GM21390 (cell line): Measurements from ENCODE around the gene ITPRID2.
A peak's percentile ranks its signal among the peaks of the same experiment; 100 is the strongest.

Source experiments
- ATAC-seq: cut with Tn5 transposase; IDR thresholded peaks from one replicate; pipeline ENCODE4 v1.9.1; 2021; ENCODE audit not compliant: unreplicated experiment

The ITPRID2 gene

DNA sequence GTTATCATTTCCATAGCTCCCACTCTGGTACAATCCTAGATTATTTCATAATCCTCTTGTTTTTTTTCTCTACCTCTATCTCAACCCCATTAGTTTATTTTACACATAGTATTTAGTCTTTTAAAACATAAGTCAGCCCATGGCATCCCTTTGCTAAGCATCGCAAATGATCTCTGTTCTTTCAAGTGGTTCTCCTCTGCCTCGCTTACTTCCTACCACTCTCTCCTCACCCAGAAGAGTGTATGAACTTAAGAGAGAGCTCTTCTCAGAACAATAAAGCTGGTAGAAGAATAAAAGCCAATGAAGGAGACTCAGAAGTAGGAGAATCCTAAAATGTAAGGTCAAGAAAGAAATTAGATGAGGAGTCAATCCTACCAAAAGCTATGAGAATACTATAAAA, 12.2 kb upstream of the ITPRID2 start:
- ATAC-seq: no peak

DNA sequence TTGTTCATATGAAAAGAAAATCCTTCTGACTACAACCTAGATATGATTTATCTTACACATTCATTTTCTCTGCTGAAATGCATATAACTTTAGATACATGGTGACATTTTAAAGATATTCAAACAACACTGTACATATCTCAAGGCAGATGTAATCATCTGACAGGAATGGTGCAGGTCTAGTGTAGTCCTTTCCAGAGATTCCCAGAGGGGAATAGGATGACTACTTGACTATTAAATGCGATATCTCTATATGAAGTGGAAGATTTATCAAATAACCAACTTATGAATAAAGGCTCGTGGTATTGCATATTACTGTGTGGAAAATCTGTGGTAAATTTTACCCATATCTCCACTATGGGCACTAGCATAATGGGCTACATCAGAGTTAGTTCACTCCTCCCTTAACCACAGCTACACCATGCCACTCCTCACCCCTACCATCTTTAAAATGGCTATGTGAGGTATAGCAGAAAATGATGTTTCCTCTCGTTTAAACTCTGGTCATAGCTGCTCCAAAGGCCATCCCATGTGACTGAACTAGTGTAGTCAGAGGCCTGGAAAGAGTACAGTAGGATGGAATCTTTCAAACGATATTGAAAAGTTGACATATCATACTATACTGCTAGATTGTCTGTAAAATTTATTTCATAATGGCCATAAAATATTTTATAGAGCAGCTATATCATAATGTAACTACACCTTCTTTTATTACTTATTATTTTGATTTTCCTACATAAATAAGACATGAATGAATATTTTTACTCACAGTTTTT, 9.1 kb upstream of the ITPRID2 start:
- no peak for ATAC-seq

DNA sequence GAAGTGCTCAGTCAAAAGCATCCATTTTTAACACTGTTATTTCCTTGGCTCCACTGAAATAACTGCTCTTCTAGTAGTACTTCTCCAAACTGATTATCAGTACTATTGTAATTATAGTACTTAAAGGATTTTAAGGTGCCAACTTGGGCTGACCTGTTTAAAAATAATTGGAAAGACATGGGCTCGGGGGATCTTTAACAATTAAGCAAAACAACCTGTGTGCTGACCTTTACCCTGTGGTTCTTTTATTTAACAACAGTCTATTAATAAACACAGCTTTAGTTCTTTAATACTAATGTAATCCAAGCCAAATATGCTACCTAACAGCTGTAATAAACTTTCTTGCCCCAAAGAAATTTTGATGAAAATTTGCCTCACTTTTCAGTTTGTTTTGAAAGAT, 6.9 kb upstream of the ITPRID2 start:
- no peak for ATAC-seq

DNA sequence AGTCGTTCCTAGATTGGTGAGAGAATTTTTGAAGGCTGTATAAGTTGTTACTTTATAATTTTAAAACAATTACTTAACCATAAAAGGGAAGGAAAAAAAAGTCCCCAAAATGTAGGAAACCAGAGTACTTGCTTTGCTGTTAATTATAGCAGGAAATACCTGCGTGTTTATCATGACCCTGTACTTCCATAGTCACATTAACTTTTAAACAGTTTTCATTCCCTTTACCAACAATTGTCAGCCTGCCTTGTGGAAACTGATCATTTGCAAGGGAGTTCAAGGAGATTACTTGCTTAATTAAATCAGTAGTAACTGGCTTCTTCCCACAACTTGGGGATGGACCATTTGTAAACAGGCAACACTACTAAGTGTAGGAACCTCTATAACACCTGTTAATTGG, 6.4 kb upstream of the ITPRID2 start:
- ATAC-seq: no peak

DNA sequence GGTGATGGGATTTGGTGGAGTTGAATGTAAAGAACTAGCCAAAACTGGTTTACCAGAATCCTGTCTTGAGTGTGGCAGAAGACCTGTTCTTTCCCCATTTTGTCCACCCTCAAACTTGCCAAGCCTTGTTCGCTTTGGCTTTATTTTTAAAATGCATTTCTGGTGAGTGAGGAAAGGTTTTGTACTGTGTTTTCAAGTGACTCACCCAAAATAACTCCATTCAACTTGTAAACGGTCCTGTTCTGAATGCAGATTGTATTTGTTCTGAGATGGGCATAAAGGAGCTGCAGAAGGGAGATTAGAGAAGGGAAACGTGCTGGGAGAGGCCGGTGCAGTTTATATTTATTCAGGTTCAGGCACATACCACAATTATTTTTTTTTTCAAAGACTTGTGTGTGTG, 5.3 kb upstream of the ITPRID2 start:
- ATAC-seq: no peak

DNA sequence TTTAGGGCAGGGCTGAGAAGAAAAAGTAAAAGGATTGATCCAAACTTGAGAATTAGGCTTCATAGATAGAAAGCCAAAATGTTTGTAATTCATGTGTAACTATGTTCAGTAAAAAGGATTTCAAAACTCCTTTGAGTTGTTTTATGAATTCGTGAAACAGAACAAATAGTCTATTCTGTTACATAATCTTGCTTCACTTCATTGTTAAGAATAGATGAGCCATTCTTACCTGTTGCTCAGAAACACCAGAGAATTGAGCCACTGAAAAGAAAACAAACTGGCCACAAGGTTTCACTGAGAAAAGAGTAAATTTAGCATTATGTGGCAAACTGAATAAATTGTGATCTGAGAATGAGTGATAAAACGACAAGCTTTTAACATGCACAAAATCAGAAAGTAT, 4.5 kb upstream of the ITPRID2 start:
- no peak for ATAC-seq

DNA sequence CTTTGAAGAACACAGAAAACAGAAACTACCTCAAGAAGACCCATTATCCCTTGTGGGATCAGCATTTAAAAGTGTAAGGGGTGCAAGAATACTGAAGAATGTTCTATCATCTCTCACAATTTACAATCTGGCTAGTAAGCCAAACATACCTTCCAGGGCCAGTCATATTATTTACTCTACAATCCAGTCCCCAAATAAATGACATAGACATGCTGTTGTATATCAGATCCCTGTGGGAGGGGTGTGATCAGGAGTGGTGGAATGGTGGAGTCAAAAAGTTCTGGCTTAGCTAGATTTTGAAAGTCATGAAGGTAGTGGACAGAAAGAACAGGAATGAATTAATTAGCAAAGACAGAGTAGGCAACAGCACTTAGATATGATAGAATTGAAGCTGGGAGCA, 1.8 kb upstream of the ITPRID2 start:
- no peak for ATAC-seq

DNA sequence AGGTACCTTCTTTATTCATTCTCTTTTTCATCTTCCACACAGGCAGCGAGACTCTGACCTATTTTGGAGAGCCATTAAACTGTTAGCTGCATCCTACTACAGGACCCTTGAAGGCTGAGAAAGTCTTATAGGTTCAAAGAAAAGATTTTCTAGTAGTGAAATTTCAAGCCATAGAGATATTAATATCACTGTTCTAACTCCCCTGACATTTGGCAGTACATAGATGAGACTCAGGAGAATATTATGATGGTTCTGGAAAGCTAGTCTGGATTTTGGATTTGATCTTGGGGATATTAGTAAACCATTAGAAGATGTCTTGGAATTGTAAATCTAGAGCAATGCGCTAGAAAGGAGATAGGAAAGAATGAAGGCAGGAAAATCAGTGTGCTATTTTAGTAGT, 1.3 kb upstream of the ITPRID2 start:
- ATAC-seq: no peak

DNA sequence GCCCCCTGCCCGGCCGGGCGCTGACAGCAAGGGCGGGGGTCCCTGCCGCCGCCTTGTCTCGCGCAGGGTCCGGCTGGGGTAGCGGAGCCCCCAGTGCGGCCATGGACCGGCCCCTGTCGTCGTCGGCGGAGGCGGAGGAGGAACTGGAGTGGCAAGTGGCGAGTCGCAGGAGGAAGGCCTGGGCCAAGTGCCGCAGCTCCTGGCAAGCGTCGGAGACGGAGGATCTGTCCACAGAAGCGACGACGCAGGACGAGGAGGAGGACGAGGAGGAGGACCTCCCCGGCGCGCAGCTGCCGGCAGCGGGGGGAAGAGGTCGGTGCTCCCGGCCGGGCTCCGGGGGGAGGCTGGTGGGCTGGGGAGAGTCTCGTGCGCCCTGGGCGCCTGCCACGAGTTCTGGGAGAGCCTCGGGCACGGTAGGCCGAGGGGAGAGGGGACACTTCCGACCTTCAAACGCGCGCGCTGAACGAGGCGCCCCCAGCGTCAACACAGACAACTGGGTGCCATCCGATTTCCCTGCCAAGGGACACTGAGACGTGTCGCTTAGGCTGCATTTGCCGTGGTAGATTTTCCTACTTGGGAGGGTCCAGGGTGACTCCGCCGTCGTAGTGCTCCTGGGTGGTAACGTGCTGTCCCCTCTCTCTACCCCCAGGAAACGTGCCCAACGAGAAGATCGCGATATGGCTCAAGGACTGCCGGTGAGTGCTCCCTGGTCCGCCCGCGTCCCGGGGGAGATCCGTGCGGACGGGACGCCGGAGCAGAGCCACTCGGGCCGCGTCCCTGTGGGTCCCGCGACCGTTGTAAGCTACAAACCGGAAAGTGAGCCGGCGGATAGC, 652 bp downstream of the ITPRID2 start:
- peak; percentile 56 for ATAC-seq

DNA sequence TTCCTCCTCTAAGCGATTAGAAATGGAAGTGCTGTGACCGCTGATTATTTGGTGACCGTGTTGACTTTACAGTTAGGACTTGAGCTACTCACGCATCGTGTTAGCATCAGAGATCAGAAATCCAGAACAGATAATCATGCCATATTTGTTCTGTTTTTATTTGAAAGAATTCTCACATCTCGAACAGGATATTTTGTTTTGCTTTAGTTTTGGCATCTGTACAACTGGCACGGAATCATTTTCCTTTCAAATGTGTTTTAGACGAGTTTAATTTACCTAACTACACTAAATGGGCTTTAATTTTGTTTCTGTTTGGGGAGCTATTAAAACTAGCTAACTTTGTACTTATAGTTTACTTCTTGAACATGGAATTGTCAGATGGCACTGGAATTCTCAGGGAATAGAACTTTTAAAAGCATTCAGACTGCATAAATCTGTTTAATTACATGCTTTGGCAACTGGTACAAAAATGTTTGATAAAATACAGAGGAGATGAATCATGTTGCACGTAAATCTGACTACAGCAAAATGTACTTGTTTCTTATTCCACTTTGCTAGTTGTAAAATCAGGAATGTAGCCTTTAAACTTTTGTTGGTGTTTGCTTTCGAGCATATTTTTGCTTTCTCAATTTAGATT, 1.4 kb downstream of the ITPRID2 start:
- no peak for ATAC-seq

DNA sequence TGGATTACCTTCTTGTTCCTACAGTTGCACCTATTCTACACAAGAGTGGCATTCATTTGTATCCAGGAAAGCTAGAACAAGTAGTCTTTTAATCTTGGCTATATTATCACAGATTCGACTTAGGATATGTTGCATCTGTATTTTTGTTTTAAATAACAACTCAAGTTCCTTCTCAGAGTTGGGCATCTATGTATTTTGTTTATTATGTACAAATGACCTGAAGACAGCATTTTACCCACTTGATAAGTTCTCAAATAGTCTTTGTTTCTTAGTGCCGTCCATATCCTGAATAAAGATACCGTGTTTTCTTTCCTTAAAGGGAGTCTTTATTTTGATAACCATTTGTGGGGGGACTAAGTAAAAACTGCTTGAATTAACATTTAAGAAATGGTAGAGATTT, 2.9 kb downstream of the ITPRID2 start:
- ATAC-seq: no peak

DNA sequence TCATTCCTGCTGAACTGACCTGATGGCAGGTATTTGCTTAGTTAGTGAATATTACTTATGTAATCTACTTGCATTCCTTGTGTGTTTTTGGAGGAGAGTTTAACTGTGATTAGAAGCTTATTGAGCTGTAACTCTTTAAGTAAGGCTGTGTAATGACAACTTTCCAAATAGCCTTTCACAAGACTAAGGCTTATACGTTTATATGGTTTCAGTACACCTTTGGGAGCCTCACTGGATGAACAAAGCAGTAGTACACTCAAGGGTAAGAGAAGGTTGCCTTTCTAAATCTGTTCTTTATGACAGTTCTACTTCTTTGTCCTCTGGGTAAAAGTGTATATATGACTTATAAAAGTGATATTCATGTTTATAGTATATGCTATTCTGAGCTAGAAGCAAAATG, 4.3 kb downstream of the ITPRID2 start:
- no peak for ATAC-seq

DNA sequence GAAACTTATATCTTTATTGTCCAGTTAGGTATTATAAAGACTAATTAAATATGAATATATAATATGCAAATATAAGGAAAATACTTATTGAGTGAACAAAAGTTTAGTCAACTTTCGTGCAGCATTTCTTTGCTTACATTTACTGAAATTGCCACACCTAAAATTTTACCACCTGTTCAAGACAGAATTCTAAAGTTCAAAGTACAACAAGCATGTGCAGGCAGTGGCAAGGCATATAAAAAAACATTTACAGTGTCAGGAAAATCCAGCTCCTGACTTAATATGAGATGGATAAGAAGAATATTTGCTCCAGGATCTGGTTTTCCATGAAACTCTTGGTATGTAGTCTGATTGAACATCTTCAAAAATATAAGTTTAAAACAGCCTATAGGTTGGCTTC, 4.8 kb downstream of the ITPRID2 start:
- no peak for ATAC-seq

DNA sequence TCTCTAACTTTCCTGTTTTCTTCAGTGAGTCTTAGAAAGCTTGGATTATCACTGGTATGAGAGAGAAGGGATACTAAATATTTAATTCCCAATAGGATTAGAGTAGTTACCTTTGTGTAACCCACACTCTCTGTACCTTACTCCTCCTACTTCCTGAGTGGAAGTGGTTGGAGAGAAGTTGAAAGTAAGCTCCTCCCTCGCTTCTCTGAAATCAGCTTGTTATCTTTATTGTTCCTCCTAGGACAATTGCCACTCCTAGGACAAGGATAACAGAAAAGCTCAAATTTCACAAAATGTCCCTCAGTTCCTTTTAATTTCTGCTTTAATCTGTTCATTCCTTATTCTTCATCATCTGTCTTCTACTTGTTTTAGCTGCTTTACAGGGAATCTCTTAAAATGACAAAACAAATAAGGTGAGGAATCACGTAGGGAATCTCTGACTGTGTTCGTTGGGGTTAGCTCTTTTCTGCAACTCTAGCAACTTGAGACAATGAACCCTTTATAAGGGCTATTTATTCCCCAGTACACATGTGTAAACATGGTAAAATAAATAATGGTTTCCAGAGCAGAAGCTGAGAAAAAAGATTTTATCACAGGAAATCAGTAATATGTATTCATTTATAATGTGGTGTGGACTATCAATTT, 8.6 kb downstream of the ITPRID2 start:
- ATAC-seq: no peak

DNA sequence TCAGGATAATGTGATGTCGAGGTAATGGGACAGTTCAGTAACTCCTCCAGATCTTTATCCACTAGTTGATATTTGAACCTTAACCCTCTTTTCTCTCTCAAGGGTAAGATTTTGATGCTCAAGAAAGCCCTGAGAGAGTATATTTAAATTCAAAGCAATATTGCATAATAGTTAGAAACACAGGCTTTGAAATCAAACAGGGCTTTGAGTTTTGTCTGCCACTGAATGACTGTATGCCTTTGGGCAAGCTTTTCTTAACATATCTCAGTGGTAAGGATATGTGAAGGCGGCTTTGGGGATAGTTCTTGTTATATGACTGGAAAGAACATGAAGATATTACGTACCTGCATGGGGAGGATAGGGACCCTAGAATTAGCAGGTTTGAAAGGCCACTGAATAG, 11.1 kb downstream of the ITPRID2 start:
- ATAC-seq: no peak

DNA sequence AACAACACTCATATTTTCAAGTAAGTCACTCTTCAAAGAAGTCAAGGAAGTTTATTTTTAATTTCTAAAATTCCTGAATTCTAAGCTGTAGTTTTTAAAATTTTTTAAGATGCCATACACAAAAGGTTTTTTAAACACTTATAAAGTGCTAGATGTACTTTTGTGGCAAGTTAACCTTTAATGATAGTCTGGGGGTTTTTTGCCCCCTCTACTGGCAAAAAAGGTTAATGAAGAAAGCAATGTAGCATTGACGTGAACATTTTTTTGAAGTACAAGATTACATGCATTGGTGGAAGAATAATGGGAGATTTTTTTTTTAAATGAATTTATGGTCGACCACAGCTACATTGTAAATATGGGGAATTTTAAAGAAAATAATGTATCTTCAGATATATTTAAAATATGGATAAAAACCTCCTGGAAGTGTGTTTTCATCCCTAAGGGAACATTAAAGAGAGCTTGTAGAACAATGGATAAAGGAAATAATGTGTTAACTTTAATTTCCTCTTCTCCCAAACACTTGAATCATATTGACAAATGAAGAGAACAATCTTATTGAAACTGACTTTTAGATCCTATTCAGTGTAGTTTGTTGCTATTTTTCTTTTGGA, 12.6 kb downstream of the ITPRID2 start:
- ATAC-seq: peak; percentile 50

DNA sequence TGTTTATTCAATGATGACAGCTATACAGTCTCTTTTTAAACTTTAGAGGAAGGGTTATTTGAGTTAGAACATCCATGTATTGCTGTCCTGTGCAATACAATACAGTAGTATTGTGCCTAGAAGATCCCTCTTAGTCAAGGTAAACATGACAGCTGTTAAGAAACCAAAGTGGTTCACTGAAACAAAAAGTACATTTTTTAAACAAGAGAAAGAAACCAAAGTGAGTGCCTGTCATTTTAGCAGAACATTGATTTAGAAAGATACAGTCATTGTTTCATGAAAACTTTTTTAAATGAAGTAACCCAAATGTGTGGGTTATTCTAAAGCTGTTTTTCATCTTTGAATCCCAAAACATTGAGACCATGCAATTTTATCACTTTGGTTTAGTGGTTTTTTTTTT, 15.5 kb downstream of the ITPRID2 start:
- peak; percentile 67 for ATAC-seq

DNA sequence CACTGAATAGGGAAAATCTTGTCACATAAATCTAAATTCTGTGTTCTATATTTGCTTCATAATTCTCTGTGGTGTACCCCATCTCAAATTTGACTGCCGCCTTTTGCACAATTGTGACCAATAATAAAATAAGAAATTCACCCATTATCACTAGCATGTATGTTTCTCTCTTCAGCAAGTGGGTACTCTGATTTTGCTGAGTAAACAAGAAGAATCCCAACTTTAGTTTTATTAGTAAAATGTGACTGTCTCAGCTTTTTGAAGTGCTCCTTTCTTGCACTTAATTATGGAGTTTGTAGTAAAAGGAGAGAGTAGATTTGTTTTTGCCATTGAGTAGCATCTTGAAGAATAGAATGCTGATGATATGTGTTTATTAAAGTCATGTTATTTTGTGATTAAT, 16.1 kb downstream of the ITPRID2 start:
- ATAC-seq: no peak

DNA sequence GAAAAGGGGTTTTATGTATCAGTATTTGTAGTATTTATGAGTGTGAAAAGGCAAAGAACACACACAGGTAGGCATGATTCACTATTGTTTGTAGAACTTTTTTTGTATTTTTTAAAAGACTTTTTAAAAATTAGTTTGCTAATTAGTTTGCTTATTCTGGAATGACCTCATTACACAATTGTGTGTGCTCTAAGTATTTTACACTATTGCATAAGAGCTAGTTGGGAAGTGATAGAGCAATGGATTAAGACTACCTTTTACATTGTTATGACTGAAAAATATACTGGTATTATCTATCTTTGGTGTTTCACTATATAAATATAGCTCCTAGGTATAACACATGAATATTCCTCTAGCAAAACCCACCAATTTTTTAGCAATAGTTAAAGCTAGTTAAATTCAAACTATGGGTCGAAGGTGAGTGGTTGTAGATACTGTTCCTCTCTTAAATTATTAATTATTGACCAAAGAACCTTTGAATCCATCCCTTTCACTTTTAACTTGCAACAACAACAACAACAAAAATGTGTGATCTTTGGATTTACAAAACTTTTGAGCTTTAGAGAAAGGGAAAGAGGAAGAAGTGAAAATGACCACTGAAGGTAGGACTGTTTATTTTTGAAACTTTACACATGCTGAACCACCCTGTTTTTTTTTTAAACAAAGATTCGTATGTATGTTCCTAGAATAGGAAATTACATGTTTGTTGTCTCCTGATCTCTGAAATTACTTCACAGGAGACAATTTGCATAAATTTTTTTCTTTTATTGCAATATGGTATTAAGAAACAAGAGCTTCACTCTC, 18.7 kb downstream of the ITPRID2 start:
- peak; percentile 41 for ATAC-seq

DNA sequence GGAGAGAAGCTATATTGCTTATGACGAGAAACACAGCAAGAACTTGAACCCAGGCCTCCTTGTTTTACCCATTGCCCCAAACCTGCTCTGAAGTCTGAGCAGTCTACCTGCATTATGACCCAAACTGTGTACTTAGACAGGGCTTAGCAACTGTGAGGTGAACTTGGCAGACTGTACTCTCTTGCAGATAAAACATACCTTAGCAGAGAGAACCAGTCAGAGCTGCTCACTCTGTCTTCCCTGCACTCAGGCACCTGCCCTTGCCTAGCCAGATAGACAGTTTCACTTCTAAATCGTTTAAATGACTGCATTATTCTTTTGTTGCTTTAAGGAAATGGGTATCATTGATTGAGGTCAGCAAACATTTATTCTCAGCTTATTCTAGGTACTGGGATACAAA, 20.3 kb downstream of the ITPRID2 start:
- no peak for ATAC-seq
